CD14-positive monocyte (primary cell): Measurements from ENCODE around the gene WFDC5. TPM values are rescaled to one million over a fixed set of nuclear protein-coding genes. Genes with fewer than 3 reads are reported as not detected.

Source experiments
- DNase-seq, 3 donors: peaks; one replicate each; pipeline ENCODE4 v3.0.0-alpha.2; 2011 to 2022
- H2AFZ ChIP-seq: 2 replicates; pipeline ENCODE4 v1.6.0; 2012; ENCODE audit warnings: mild to moderate bottlenecking, low read depth, low read length, inconsistent platforms; ENCODE audit not compliant: insufficient read depth, poor library complexity, severe bottlenecking
- H3K27ac ChIP-seq, 2 donors: 1 replicate in 1 of 2; 2 replicates in 1 of 2; pipeline ENCODE4 v1.5.1; 2012 to 2013; ENCODE audit warnings: low read length in 2 of 2, control low read depth in 1 of 2, inconsistent platforms in 1 of 2, low read depth in 1 of 2, mild to moderate bottlenecking in 1 of 2
- H3K27me3 ChIP-seq, 2 donors: one replicate each; pipeline versions ENCODE4 v1.6.0 to v1.6.1; 2011 to 2013; ENCODE audit warnings: low read length in 2 of 2; ENCODE audit not compliant: control insufficient read depth in 2 of 2, insufficient read depth in 2 of 2
- H3K36me3 ChIP-seq, 2 donors: replicated peaks in 1 of 2; 1 replicate in 1 of 2; 2 replicates in 1 of 2; pipeline versions ENCODE4 v1.5.1 to v1.6.1; 2012 to 2013; ENCODE audit warnings: low read length in 2 of 2, control low read depth in 1 of 2, inconsistent platforms in 1 of 2, mild to moderate bottlenecking in 1 of 2; ENCODE audit not compliant: insufficient read depth in 2 of 2, control insufficient read depth in 1 of 2
- H3K4me1 ChIP-seq, 2 donors: 1 replicate in 1 of 2; 2 replicates in 1 of 2; pipeline versions ENCODE4 v1.5.1 to v1.6.1; 2012 to 2013; ENCODE audit warnings: low read length in 2 of 2, control low read depth in 1 of 2, inconsistent platforms in 1 of 2, mild to moderate bottlenecking in 1 of 2, moderate library complexity in 1 of 2; ENCODE audit not compliant: insufficient read depth in 2 of 2, control insufficient read depth in 1 of 2
- H3K4me2 ChIP-seq: replicated peaks from 2 replicates; pipeline ENCODE3; 2012; ENCODE audit warnings: low read length, moderate library complexity, mild to moderate bottlenecking; ENCODE audit not compliant: poor library complexity, severe bottlenecking; ENCODE audit errors: extremely low read depth
- H3K4me3 ChIP-seq, 3 experiments: fragments of 200-600 bp in 1 of 3; sonication (generic) in 1 of 3; replicated peaks in 1 of 3; 1 replicate in 2 of 3; 2 replicates in 1 of 3; pipeline ENCODE4 v1.5.1; 2011 to 2013; ENCODE audit warnings: low read length in 3 of 3, mild to moderate bottlenecking in 3 of 3, control low read depth in 2 of 3, low read depth in 2 of 3, inconsistent platforms in 1 of 3, moderate library complexity in 1 of 3
- H3K79me2 ChIP-seq: 2 replicates; pipeline ENCODE4 v1.6.0; 2012; ENCODE audit warnings: mild to moderate bottlenecking, control low read depth, inconsistent platforms, low read length, moderate library complexity; ENCODE audit not compliant: insufficient read depth
- H3K9ac ChIP-seq: 2 replicates; pipeline ENCODE4 v1.6.0; 2017; ENCODE audit warnings: low read length, mild to moderate bottlenecking; ENCODE audit not compliant: insufficient read depth, poor library complexity, severe bottlenecking
- H3K9me3 ChIP-seq, 2 donors: replicated peaks in 1 of 2; 1 replicate in 1 of 2; 2 replicates in 1 of 2; pipeline versions ENCODE4 v1.5.1 to v1.6.1; 2012 to 2013; ENCODE audit warnings: low read length in 2 of 2, control low read depth in 1 of 2; ENCODE audit not compliant: control insufficient read depth in 1 of 2, insufficient read depth in 1 of 2
- H4K20me1 ChIP-seq: 2 replicates; pipeline ENCODE4 v1.6.0; 2012; ENCODE audit warnings: mild to moderate bottlenecking, low read length, control low read depth, moderate library complexity; ENCODE audit not compliant: insufficient read depth
- H3K27ac Mint-ChIP-seq, 7 donors: one replicate each; pipeline ENCODE4 v1.8.0; 2020; ENCODE audit warnings: mild to moderate bottlenecking in 7 of 7, mixed read lengths in 7 of 7, moderate library complexity in 6 of 7, inconsistent platforms in 2 of 7
- H3K27me3 Mint-ChIP-seq, 3 donors: one replicate each; pipeline ENCODE4 v1.8.0; 2021 to 2022; ENCODE audit warnings: low read depth in 3 of 3, mild to moderate bottlenecking in 3 of 3, mixed read lengths in 3 of 3, moderate library complexity in 3 of 3, inconsistent platforms in 1 of 3
- H3K36me3 Mint-ChIP-seq, 2 donors: one replicate each; pipeline ENCODE4 v1.8.0; 2020; ENCODE audit warnings: mixed read lengths in 2 of 2, inconsistent platforms in 1 of 2, mild to moderate bottlenecking in 1 of 2
- H3K4me1 Mint-ChIP-seq: one replicate; pipeline ENCODE4 v1.8.0; 2020; ENCODE audit warnings: mild to moderate bottlenecking, mixed read lengths
- H3K4me3 Mint-ChIP-seq, 2 donors: one replicate each; pipeline ENCODE4 v1.8.0; 2020; ENCODE audit warnings: mild to moderate bottlenecking in 2 of 2, mixed read lengths in 2 of 2, moderate library complexity in 1 of 2
- H3K9me3 Mint-ChIP-seq, 7 donors: one replicate each; pipeline ENCODE4 v1.8.0; 2020 to 2022; ENCODE audit warnings: mixed read lengths in 7 of 7, mild to moderate bottlenecking in 6 of 7, moderate library complexity in 6 of 7, inconsistent platforms in 2 of 7
- CTCF ChIP-seq: fragments of 200-600 bp; IDR thresholded peaks from one replicate; pipeline ENCODE4 v1.8.0; 2022; ENCODE audit warnings: antibody characterized with exemption, mild to moderate bottlenecking
- WGBS: methylation state at CpG from one replicate; pipeline ENCODE4 v1.1.5; 2013; ENCODE audit warnings: missing lambda C conversion rate; ENCODE audit not compliant: insufficient coverage; 5-methylcytosine and 5-hydroxymethylcytosine counted together
- intact Hi-C, 2 donors: fragments of 100-400 bp; cut with micrococcal nuclease; formaldehyde crosslinking; loops; one replicate each; pipeline versions ENCODE4 v1.15.0 to v1.15.1; 2023
- polyA plus RNA-seq, 3 donors: library from polyadenylated mRNA; depleted of rRNA in 1 of 3; unstranded in 2 of 3; stranded (reverse) in 1 of 3; fragments of 300-500 nt in 2 of 3; fragments of >200 nt in 1 of 3; fragmentation: Illumina TruSeq in 2 of 3; gene quantifications; 1 replicate in 2 of 3; 2 replicates in 1 of 3; pipeline ENCODE4 v1.2.3, GENCODE V29; 2012 to 2021

WFDC5 gene
- polyA plus RNA-seq, 3 donors, result not detected

GRCh38 chr20:45069261-45069660 lies 45.7 kb downstream of the WFDC5 start:
- intact Hi-C loops, result no loop called here
- WGBS, result no CpG with 5 or more reads among the region's 1 CpG
- H3K9me3 Mint-ChIP-seq, result no peaks in the 10 kb centered on the region
- DNase-seq, result no peak
- no peak overlapping the region for H3K27ac Mint-ChIP-seq
- no peaks in the 10 kb centered on the region for H3K4me1 ChIP-seq
- H3K27ac ChIP-seq, result peak overlapping the region in 1 of 2 donors; percentile 6
- H4K20me1 ChIP-seq, result peaks cover 100% of the 10 kb centered on the region
- peaks cover 0 to 2% (median 1%) of the 10 kb centered on the region in 3 donors for H3K27me3 Mint-ChIP-seq
- H3K4me3 ChIP-seq, result no peak overlapping the region
- H3K9me3 ChIP-seq, result no peaks in the 10 kb centered on the region
- peaks cover 9% of the 10 kb centered on the region for H3K4me1 Mint-ChIP-seq
- H2AFZ ChIP-seq, result no peak overlapping the region
- no peak overlapping the region for H3K4me3 Mint-ChIP-seq
- H3K79me2 ChIP-seq, result peaks cover 56% of the 10 kb centered on the region
- peaks cover 69 to 80% of the 10 kb centered on the region in 2 donors for H3K36me3 Mint-ChIP-seq
- H3K27me3 ChIP-seq, result no peaks in the 10 kb centered on the region
- no peak for TF ChIP-seq CTCF
- no peak overlapping the region for H3K4me2 ChIP-seq
- no peak overlapping the region for H3K9ac ChIP-seq
- peaks cover 69 to 96% of the 10 kb centered on the region in 2 donors for H3K36me3 ChIP-seq

- Histone ChIP-seq H2AFZ (no peak overlapping the region), H3K4me3 (no peak overlapping the region), H3K27me3 (no peaks in the 10 kb centered on the region), H3K9me3 (no peaks in the 10 kb centered on the region), H3K9ac (no peak overlapping the region), H3K36me3 (peaks cover 55 to 89% of the 10 kb centered on the region in 2 donors), H3K4me2 (no peak overlapping the region), H4K20me1 (peaks cover 100% of the 10 kb centered on the region), H3K79me2 (peaks cover 66% of the 10 kb centered on the region), H3K4me1 (no peaks in the 10 kb centered on the region), H3K27ac (no peak overlapping the region)
- Mint-ChIP-seq H3K4me3 (no peak overlapping the region), H3K36me3 (peaks cover 62 to 78% of the 10 kb centered on the region in 2 donors), H3K27me3 (peaks cover 0 to 1% (median 0%) of the 10 kb centered on the region in 3 donors), H3K9me3 (no peaks in the 10 kb centered on the region), H3K27ac (no peak overlapping the region), H3K4me1 (peaks cover 12% of the 10 kb centered on the region)
- intact Hi-C loops, result no loop called here
- DNase-seq, result no peak
- no peak for TF ChIP-seq CTCF
- no CpG with 5 or more reads among the region's 2 CpGs for WGBS
Measured at GRCh38 chr20:45067558-45067957, 47.4 kb downstream of the WFDC5 start.
